GM19467 (cell line): ENCODE data around the gene CCL2.

Experiments used
- ATAC-seq: cut with Tn5 transposase; IDR thresholded peaks from one replicate; pipeline ENCODE4 v1.9.1; 2021; ENCODE audit warnings: mild to moderate bottlenecking, moderate library complexity; ENCODE audit not compliant: unreplicated experiment

The CCL2 gene

DNA sequence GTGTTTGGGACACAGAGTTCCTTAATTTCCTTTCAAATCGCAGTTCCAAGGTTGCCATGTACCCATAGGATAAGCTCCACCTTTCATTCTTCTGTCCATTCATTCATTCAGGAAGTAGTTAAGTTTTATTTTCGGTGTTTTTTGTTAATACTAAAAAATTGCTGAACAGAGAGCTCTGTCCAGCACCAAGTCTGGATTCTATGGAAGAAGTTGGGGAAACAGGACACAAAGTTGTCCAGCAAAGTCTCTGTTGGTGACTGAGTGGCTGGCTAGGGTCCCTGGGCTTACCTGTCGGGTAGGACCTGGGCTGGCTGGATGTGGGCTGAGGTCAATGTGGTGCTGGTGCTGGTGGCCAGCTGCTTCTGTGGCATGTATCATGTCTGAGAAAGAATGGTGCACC is 17.6 kb upstream of the CCL2 start:
- ATAC-seq: no peak

DNA sequence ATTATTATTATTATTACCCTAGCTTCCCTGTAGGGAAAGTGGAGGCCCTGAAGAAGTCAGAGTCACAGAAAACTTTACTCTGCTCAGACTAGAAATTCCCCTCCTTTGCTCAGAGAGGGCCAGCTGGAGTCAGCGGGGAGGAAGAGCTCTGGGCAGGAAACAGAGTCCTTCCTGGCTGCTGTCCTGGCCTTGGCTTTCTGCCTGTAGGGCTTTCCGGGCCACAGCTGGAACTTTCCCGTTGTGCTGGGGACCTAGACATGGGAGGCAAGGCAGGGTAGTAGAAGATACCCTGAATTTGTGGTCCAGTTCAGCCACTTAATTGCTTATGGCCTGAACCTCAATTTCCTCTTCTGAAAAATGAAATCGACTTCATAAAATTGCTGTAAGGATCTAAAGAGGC is 14.0 kb upstream of the CCL2 start:
- ATAC-seq: no peak

DNA sequence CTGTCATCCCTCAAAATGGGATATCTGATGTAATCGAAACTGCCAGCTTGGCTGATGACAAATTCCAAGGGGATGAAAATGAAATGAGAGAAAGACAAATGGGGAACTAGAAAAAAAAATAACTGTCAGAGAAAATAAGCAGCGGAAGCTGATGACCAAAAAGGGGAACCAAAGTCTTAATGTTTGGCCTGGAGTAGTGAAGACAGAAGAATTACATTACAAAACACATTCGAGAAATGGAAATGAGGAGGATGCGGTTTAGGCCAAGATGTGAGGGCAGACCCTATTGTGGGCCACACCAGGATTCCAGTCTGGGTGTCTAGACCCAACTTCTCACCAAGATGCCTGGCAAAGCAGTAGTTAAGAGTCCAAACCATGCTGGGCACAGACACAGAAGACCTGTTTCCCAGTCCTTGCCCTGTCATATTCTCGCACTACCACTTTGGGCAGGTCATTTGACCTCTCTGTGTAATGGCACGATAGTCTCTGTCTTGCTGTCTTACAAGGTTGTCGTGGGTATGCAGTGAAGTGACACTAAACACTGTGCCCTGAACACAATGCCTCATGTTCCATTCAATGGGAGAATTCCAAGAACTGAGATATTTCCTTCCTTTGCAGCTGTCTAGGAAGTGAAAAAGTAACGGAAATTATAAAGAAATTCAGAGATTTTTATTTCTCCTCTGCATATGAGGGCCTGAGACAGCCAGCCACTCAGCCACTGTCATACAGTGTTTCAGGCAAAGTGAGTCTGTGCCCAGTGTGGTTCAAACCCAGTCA is 12.3 kb upstream of the CCL2 start:
- ATAC-seq: no peak

DNA sequence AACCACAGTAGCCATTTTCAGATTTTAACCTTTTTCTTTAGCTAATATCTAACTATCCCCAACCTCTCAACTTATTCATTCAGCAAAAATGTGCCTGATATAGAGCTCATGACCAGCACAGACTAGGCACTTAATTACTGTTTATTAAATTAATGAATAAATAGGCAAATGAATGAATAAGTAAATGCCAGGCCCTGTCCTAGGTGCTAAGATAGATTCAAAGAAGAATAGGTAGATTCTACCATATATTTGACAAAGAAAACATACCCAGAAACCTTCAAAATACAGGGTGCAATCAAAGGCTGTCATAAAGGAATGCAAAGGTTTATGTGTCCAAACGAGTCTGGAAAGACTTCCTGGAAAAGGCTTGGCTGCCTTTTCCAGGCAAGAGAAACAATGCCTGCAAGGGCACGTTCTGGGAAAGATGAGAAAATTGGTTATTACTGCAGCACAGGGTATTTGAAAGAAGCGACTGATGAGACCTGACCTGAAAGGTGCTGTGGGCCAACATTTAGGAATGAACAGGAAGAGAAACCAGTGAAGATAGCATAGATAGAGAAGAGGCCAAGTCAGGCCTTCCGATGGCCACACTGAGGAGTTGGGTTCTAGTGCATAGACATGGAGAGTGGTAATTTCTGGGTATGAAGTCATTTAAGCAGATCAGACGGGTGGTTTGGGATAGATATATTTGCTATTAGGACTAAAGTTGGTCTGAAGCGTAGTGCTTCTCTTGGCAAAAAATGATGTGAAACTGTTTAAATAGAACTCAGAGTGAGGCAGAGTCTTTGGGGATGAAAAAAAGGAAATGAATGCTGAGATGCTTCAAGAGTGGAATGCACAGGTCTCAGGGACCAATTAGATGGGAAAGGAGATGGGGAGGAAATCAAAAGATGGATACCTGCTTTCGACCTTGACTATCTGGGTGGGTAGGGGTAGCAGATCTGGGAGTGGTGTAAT is 11.4 kb upstream of the CCL2 start:
- no peak for ATAC-seq

DNA sequence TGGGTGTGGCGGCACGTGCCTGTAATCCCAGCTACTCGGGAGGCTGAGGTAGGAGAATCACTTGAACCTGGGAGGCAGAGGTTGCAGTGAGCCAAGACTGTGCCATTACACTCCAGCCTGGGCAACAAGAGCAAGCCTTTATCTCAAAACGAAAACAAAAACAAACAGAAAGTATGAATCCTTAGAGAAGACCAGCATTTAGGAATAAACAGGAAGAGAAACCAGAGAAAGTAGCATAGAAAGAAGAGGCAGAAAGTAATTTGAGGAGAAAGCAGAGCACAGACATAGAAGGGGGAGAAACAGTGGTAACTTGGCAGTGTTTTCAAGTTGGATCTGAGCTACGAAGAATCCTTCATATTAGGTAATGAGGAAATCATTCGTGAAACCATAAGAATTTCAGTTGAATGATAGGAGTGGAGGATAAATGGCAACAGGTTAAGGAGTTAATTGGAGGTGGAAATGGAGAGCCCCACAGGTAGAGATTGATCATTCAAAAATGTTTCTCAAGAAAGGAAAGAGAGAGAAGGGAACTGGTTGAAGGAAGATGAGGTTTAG is 9.7 kb upstream of the CCL2 start:
- ATAC-seq: no peak

DNA sequence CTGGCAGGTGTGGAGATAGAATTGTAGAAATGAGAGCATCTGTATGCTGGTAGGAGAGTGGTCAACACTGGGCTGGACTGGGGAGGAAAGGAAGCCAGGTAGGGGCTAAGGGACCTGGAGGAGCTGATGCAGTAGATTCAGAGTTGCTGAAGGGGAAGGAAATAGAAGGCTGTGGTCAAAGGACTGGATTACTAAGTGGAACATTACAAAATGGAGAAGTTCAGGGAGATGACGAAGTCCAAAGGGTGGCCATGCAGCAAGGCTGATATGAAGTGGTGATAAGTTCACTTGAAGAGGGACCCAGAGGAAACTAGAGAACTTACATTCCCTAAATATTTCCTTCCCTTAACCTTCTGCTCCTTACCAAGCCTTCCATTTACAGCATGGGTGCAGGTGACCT is 8.6 kb upstream of the CCL2 start:
- ATAC-seq: no peak

DNA sequence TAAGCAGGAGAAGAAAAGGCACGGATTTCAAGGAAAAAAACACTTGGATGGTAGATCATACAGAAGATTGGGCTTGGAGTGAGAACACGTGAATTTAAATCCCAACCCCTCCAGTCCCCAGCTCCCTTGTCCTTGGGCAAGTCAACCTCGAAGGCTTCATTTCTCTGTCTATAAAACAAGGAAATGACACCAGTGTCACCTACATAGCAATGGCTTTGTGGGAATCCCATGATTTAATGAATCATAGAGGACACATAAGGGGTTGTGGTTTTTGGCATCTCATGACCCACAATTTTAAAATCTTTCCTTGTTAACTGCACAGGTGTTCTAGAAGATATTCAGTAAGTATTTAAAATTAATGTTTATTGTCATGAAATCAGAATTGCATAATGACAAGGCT is 8.2 kb upstream of the CCL2 start:
- ATAC-seq: no peak

DNA sequence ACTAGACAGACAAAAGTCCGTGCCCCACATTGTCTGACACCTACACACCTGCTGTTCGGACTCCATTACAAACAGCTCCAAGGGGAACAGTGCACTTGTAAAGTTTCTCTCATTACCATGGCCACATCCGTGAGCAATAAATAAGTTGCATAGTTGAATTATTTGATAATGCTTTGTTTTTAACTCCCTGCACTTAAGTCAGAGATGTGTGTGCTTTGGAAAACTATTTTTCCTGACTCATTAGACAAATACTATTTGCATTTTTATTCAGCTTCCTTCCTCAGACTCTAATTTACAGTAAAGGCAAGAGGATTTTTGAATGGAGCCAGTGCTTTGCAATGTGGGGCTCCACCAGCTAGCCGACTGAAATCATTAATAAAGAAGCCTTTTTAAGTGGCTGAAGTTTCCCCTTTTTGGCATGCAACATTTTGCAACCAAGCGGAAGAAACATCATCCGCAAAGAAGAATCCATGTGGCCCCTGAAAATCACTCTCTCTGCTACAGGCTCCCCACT is 6.5 kb upstream of the CCL2 start:
- ATAC-seq: no peak

- ATAC-seq: no peak
These were observed 6.0 kb upstream of the CCL2 start for GRCh38 chr17:34249061-34249460.

DNA sequence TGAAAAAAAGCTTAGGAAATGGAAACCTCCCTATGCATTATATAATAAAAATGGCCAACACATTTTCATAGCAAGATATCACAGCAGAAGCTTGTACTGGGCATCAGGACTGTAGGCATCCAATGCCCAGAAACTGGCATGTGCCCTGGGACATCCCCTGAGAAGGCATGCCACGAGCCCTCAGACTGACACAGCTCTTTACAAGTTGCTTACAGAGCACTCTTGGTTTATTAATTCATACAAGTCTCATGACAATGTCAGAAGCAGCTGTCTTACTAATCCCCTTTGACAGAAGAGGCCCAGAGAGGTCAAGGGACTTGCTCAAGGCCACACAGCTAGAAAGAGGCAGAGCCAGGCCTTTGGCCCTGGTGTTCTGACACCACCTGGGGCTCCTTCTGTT is 5.6 kb upstream of the CCL2 start:
- no peak for ATAC-seq

- ATAC-seq: no peak
These were observed 3.9 kb upstream of the CCL2 start for GRCh38 chr17:34251186-34251585.

DNA sequence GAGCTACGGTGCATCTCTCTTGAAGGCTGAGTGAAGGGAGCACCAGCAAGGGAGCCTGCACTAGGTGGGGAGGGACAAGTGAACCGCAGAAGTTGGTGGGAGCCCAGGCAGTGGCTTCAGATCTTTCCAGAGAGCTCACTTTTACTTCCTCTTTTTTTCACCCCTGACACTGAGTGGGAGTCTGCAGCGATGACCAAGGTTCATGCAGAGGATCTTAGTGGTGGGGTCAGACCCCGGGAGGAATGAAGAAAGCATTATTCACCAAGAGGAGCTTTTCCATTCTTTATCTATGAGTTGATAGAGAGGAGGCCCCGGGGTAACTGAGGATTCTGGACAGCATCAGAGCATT is 3.0 kb upstream of the CCL2 start:
- no peak for ATAC-seq

- ATAC-seq: no peak
These were observed 2.5 kb upstream of the CCL2 start for GRCh38 chr17:34252444-34253138.

DNA sequence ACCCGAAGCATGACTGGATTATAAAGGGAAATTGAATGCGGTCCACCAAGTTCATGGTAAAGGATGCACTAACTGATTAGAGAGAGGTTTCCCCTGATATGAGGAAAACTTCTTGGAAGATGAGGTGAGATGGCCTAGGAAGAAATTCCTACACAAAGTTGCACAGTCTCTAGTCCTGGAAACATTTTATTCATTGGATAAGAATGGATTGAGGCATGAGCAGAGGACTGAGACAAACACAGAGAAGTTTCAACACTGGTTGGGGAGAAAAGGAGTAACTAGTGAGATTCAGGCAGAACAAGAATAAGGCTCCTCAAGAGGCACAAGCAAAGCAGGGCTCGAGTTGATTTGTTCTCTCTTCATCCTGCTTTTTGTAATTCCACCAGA is 2.0 kb upstream of the CCL2 start:
- ATAC-seq: no peak

GRCh38 chr17:34254146-34254545 is 939 bp upstream of the CCL2 start:
- no peak for ATAC-seq

DNA sequence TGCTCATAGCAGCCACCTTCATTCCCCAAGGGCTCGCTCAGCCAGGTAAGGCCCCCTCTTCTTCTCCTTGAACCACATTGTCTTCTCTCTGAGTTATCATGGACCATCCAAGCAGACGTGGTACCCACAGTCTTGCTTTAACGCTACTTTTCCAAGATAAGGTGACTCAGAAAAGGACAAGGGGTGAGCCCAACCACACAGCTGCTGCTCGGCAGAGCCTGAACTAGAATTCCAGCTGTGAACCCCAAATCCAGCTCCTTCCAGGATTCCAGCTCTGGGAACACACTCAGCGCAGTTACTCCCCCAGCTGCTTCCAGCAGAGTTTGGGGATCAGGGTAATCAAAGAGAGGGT is 272 bp downstream of the CCL2 start:
- ATAC-seq: no peak

DNA sequence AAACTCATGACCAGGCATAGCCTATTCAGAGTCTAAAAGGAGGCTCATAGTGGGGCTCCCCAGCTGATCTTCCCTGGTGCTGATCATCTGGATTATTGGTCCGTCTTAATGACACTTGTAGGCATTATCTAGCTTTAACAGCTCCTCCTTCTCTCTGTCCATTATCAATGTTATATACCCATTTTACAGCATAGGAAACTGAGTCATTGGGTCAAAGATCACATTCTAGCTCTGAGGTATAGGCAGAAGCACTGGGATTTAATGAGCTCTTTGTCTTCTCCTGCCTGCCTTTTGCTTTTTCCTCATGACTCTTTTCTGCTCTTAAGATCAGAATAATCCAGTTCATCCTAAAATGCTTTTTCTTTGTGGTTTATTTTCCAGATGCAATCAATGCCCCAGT is 756 bp downstream of the CCL2 start:
- no peak for ATAC-seq

DNA sequence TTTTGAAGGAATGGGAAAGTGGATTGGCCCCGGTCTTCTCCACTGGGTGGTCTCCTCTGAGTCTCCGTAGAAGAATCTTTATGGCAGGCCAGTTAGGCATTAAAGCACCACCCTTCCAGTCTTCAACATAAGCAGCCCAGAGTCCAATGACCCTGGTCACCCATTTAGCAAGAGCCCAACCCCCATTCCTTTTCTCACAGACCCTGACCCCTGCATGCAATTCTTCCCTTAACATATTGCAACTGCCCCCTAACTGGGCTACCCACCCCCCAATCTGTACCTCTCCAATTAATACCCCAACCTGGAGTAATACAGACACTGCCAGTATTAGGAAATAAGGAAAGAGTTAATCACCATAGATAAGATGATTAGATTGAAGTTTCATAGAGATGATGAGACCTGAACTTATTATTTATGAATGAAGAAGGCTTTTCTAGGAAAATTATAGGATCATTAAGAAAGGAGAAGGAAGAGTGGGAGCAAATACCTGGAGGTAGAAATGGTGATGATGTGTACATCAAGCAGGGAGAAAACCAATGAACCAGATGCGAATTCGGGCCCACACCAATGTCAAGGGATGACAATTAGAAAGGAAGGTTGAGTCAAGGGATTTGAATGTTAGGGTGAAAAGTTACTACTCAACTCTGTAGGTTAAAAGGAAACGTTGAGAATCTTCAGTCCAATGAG is 2.4 kb downstream of the CCL2 start:
- ATAC-seq: no peak

DNA sequence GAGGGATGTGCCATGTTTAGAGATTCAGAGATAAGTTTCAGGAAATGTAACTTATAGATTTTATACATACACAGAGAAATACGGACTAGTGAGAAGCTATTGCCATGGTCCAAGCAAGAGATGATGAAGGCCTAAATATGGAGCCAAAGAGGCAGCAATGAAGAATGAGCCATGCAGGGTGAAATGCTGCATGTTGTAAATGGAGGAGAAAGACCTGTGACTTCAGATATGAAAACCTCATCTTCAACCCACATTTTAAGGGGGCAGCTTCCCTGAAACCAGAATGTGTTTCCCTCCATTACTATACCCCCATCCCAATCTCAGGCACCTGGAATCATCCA is 2.9 kb downstream of the CCL2 start:
- no peak for ATAC-seq

DNA sequence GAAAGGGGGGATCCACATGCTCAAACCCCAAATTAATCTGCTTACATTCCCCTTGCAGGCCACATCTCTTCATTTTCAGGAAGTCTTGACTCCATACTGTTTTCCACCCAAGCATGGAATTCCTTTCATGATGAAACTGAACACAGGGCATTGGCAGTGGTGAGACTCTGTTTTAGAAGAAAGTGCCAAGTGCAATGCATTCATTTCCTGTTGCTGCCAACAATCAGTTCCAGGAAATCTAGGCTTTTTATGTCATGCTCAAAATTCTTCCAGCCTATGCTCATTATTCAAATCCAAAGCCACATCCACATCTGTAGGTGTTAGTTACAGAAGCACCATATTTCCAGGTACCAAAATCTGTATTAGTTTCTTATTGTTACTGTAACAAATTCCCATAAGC is 4.1 kb downstream of the CCL2 start:
- ATAC-seq: no peak

DNA sequence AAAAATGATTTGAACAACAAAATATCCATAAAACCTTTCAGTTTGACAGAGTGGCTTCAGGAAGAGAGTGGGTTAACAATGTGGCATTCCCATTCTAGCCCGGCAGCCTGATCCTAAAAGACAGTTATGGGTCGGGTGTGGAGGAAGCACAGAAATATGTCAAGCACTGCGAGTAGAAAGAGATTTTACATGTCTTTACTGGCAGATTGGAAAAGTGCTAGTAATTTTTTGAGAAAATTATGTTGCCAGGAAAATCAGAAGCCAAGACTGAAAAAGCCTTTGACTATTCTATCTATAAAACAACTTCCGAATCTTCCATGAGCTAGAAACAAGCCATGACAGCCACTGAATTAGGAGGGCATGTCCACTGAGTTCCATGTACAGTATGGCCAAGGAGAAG is 5.8 kb downstream of the CCL2 start:
- ATAC-seq: no peak
